Measurements from ENCODE around the gene ANKK1.

The ANKK1 gene

GRCh38 chr11:113389272-113389671, 1.7 kb downstream of the ANKK1 start:
- no peak for DNase-seq (ENCODE audit: low read depth)
- TF ChIP-seq CTCF (IDR thresholded peaks at IDR 0.05; ENCODE audit: low read length, missing control alignments) = no peak
- H3K4me3 ChIP-seq (replicated peaks; ENCODE audit: low read depth, low read length) = no peak overlapping the region

GRCh38 chr11:113392236-113392921, 4.8 kb downstream of the ANKK1 start:
- DNase-seq (ENCODE audit: low read depth) = no peak
- TF ChIP-seq CTCF (IDR thresholded peaks at IDR 0.05; ENCODE audit: low read length, missing control alignments) = no peak
- no peak overlapping the region for H3K4me3 ChIP-seq (replicated peaks; ENCODE audit: low read depth, low read length)

- no peak for TF ChIP-seq CTCF (IDR thresholded peaks at IDR 0.05; ENCODE audit: low read length, missing control alignments)
- no peak overlapping the region for H3K4me3 ChIP-seq (replicated peaks; ENCODE audit: low read depth, low read length)
- no peak for DNase-seq (ENCODE audit: low read depth)
Measured at GRCh38 chr11:113393501-113393985, 6.0 kb downstream of the ANKK1 start.

GRCh38 chr11:113394919-113395318, 7.3 kb downstream of the ANKK1 start:
- no peak for DNase-seq (ENCODE audit: low read depth)
- H3K4me3 ChIP-seq (replicated peaks; ENCODE audit: low read depth, low read length) = no peak overlapping the region
- no peak for TF ChIP-seq CTCF (IDR thresholded peaks at IDR 0.05; ENCODE audit: low read length, missing control alignments)

- no peak for DNase-seq (ENCODE audit: low read depth)
- no peak for TF ChIP-seq CTCF (IDR thresholded peaks at IDR 0.05; ENCODE audit: low read length, missing control alignments)
- H3K4me3 ChIP-seq (replicated peaks; ENCODE audit: low read depth, low read length) = no peak overlapping the region
Measured at GRCh38 chr11:113395782-113396336, 8.3 kb downstream of the ANKK1 start.

GRCh38 chr11:113396690-113397089, 9.1 kb downstream of the ANKK1 start:
- TF ChIP-seq CTCF (IDR thresholded peaks at IDR 0.05; ENCODE audit: low read length, missing control alignments) = no peak
- H3K4me3 ChIP-seq (replicated peaks; ENCODE audit: low read depth, low read length) = no peak overlapping the region
- DNase-seq (ENCODE audit: low read depth) = no peak

GRCh38 chr11:113397212-113397611, 9.6 kb downstream of the ANKK1 start:
- H3K4me3 ChIP-seq (replicated peaks; ENCODE audit: low read depth, low read length) = no peak overlapping the region
- TF ChIP-seq CTCF (IDR thresholded peaks at IDR 0.05; ENCODE audit: low read length, missing control alignments) = no peak
- DNase-seq (ENCODE audit: low read depth) = no peak

Measured in fibroblast of pulmonary artery (primary cell).